ENCODE results near the gene RNF138. TPM values are rescaled to one million over a fixed set of nuclear protein-coding genes. Genes with fewer than 3 reads are reported as not detected.

The RNF138 gene
- total and polyA plus RNA-seq, 2 of the 13 experiments (the other 11 are each of a cell fraction or from before 2014, with no cell fraction given): 14.6 to 33.6 TPM

DNA sequence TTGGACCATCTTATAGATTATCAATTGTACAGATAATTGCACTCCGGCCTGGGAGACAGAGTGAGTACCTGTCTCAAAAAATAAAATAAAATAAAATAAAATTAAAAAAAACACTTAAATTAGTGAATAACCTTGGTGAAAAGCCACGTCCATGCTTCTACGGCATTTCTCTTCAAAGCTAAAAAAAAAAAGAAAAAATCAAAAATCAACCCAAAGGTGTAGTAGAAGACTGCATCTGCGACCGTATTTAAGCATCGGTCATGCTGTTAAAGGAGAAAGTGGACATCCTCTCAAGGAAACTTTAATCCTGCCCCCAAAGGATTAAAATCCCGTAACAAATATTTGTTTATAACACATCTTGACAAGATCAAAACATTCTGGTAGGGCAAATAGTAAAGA is 350 bp upstream of the RNF138 start (continued):
- TF ChIP-seq, protein P1, sequence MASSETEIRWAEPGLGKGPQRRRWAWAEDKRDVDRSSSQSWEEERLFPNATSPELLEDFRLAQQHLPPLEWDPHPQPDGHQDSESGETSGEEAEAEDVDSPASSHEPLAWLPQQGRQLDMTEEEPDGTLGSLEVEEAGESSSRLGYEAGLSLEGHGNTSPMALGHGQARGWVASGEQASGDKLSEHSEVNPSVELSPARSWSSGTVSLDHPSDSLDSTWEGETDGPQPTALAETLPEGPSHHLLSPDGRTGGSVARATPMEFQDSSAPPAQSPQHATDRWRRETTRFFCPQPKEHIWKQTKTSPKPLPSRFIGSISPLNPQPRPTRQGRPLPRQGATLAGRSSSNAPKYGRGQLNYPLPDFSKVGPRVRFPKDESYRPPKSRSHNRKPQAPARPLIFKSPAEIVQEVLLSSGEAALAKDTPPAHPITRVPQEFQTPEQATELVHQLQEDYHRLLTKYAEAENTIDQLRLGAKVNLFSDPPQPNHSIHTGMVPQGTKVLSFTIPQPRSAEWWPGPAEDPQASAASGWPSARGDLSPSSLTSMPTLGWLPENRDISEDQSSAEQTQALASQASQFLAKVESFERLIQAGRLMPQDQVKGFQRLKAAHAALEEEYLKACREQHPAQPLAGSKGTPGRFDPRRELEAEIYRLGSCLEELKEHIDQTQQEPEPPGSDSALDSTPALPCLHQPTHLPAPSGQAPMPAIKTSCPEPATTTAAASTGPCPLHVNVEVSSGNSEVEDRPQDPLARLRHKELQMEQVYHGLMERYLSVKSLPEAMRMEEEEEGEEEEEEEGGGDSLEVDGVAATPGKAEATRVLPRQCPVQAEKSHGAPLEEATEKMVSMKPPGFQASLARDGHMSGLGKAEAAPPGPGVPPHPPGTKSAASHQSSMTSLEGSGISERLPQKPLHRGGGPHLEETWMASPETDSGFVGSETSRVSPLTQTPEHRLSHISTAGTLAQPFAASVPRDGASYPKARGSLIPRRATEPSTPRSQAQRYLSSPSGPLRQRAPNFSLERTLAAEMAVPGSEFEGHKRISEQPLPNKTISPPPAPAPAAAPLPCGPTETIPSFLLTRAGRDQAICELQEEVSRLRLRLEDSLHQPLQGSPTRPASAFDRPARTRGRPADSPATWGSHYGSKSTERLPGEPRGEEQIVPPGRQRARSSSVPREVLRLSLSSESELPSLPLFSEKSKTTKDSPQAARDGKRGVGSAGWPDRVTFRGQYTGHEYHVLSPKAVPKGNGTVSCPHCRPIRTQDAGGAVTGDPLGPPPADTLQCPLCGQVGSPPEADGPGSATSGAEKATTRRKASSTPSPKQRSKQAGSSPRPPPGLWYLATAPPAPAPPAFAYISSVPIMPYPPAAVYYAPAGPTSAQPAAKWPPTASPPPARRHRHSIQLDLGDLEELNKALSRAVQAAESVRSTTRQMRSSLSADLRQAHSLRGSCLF (CRISPR knock-in tag; IDR thresholded peaks at IDR 0.05; ENCODE audit: borderline replicate concordance): no peak

GRCh38 chr18:32092422-32093101 is 888 bp downstream of the RNF138 start:
- intact Hi-C loops (cut with micrococcal nuclease; ENCODE audit: unreplicated experiment): loop anchor here (10.0 kb wide), 1 partner anchor 508 kb away; no protein-coding TSS in a partner anchor
- peaks cover 22% of the 10 kb centered on the region; the same call in 1 of the 2 replicates for H4K20me1 ChIP-seq (ENCODE audit: insufficient read depth, low read length)
- no CpG with 5 or more reads among the region's 77 CpGs for WGBS (ENCODE audit: low lambda C conversion rate)
- H3K27me3 ChIP-seq (ENCODE audit: control insufficient read depth in 1 of 2, insufficient read depth in 2 of 2, low read length in 2 of 2): no peaks in the 10 kb centered on the region; a peak in 1 of 5 replicates
- no peaks in the 10 kb centered on the region for H3K9me3 ChIP-seq (ENCODE audit: low read length)
- H3K79me2 ChIP-seq (ENCODE audit: insufficient read depth, low read length): peaks cover 45% of the 10 kb centered on the region
- H3K4me1 ChIP-seq (ENCODE audit: insufficient read depth, low read length): peaks cover 48% of the 10 kb centered on the region
- H2AFZ ChIP-seq (ENCODE audit: low read length): no peak overlapping the region
- peak overlapping the region; percentile 92 for H3K9ac ChIP-seq (ENCODE audit: insufficient read depth, low read depth, low read length)
- POLR2A ChIA-PET: interaction anchor here (0.9 to 1.4 kb wide), 5 partner anchors 14 to 150 kb away, joined by 3 to 7 read pairs (median 3); partner anchors contain the start of genes RNF125 and TRAPPC8
- H3K4me3 ChIP-seq (replicated peaks in 1 of 3; ENCODE audit: insufficient read depth in 1 of 3, low read depth in 2 of 3, low read length in 3 of 3): peak overlapping the region; percentile 79 to 93 (median 92)
- H3K4me2 ChIP-seq (ENCODE audit: low read depth, low read length): peak overlapping the region; percentile 91
- no TSS peak for BruUV-seq (replicated peaks)
- FAIRE-seq (peak; percentile 50), DNase-seq (ENCODE audit: low spot score) (peak; percentile 89), ATAC-seq (peak; percentile 93)
- H3K27ac ChIP-seq (ENCODE audit: extremely low read length, insufficient read depth, low read length): peak overlapping the region; percentile 98
- in situ Hi-C loops (cut with HindIII; ENCODE audit: extremely low pct_ligation_motif_present, low pct_unique_long_range_greater_than_20kb): no loop called here
- H3K36me3 ChIP-seq (replicated peaks in 1 of 2; ENCODE audit: control insufficient read depth in 1 of 2, insufficient read depth in 2 of 2, low read length in 2 of 2): peaks cover 5 to 13% of the 10 kb centered on the region in 2 experiments; a peak in 3 of 5 replicates
- CTCF ChIA-PET (ENCODE audit: low intra/inter-chr PET ratio, low total read pairs): no interaction called here
- TF ChIP-seq KDM5A (IDR thresholded peaks at IDR 0.05; ENCODE audit: borderline replicate concordance, low read length) (peak; percentile 6; the same call in 1 of the 2 replicates), ARNT2 (CRISPR knock-in tag; IDR thresholded peaks at IDR 0.05; ENCODE audit: low read depth) (peak; percentile 62; the same call in 1 of the 2 replicates), TBX2 (CRISPR knock-in tag; IDR thresholded peaks at IDR 0.05; ENCODE audit: borderline replicate concordance) (0 out of 2 replicates have a peak, but pooled peaks have one; percentile 10), ZBTB38 (CRISPR knock-in tag; IDR thresholded peaks at IDR 0.05) (peak; percentile 33; the same call in 1 of the 2 replicates), GLI4 (CRISPR knock-in tag; IDR thresholded peaks at IDR 0.05; ENCODE audit: borderline replicate concordance) (0 out of 2 replicates have a peak, but pooled peaks have one; percentile 29), MTERF4 (CRISPR knock-in tag; IDR thresholded peaks at IDR 0.05) (peak; percentile 18; the same call in 1 of the 2 replicates), ZNF446 (CRISPR knock-in tag; IDR thresholded peaks at IDR 0.05) (peak; percentile 33; the same call in 1 of the 2 replicates), TCF7 (IDR thresholded peaks at IDR 0.05; ENCODE audit: low read depth) (no peak), CENPT (CRISPR knock-in tag; IDR thresholded peaks at IDR 0.05; ENCODE audit: low read depth) (peak; percentile 63; the same call in 1 of the 2 replicates)
- TF ChIP-seq, protein P2, sequence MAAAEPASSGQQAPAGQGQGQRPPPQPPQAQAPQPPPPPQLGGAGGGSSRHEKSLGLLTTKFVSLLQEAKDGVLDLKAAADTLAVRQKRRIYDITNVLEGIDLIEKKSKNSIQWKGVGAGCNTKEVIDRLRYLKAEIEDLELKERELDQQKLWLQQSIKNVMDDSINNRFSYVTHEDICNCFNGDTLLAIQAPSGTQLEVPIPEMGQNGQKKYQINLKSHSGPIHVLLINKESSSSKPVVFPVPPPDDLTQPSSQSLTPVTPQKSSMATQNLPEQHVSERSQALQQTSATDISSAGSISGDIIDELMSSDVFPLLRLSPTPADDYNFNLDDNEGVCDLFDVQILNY (CRISPR knock-in tag; conservative IDR thresholded peaks at IDR 0.05): peak; percentile 46; the same call in 1 of the 2 replicates
